Upper lobe of right lung (tissue), 1 donor: ENCODE measurements around the gene NIPA2. TPM values are rescaled to one million over a fixed set of nuclear protein-coding genes. Genes with fewer than 3 reads are reported as not detected.

Source experiments
- ATAC-seq: fragments of 200-7000 bp; cut with Tn5 transposase; one replicate; pipeline ENCODE4 v1.9.1; 2020; ENCODE audit warnings: mild to moderate bottlenecking, moderate library complexity
- DNase-seq: peaks from one replicate; pipeline ENCODE4 v3.0.0-alpha.2; 2020
- H3K27ac ChIP-seq: fragments of 200-600 bp; one replicate; pipeline ENCODE4 v1.8.0; 2022
- H3K27me3 ChIP-seq: fragments of 200-600 bp; one replicate; pipeline ENCODE4 v1.8.0; 2022; ENCODE audit warnings: mild to moderate bottlenecking
- H3K36me3 ChIP-seq: fragments of 200-600 bp; one replicate; pipeline ENCODE4 v1.8.0; 2022
- H3K4me1 ChIP-seq: fragments of 200-600 bp; one replicate; pipeline ENCODE4 v1.8.0; 2022
- H3K4me3 ChIP-seq: fragments of 200-600 bp; one replicate; pipeline ENCODE4 v1.8.0; 2022; ENCODE audit warnings: mild to moderate bottlenecking
- H3K9me3 ChIP-seq: fragments of 200-600 bp; one replicate; pipeline ENCODE4 v1.8.0; 2022
- CTCF ChIP-seq: fragments of 200-600 bp; IDR thresholded peaks from one replicate; pipeline ENCODE4 v1.8.0; 2022; ENCODE audit warnings: antibody characterized with exemption
- intact Hi-C: fragments of 100-400 bp; cut with DNase I; formaldehyde crosslinking; loops from one replicate; pipeline ENCODE4 v1.11.0; 2022
- total RNA-seq: library from RNA; stranded (reverse); fragmentation: NEBNext Ultra II Directional; extraction: Animal tissue kit (Norgen Biotek cat#: 25700); gene quantifications from one replicate; pipeline ENCODE4 v1.2.1, GENCODE V29; 2021
- donor health status: DM: no; HTN: yes; CAD: no; lungs with severe emphysema.

Gene NIPA2
- total RNA-seq, 1 donor from 2014 or later, result 46.2 TPM

- H3K36me3 ChIP-seq, result peaks cover 30% of the 10 kb centered on the region
Measured at GRCh38 chr15:22819651-22820050, 18.8 kb upstream of the NIPA2 start.

GRCh38 chr15:22823495-22824128 is 14.9 kb upstream of the NIPA2 start:
- H3K9me3 ChIP-seq, result no peaks in the 10 kb centered on the region
- no peak overlapping the region for H3K4me3 ChIP-seq
- no peaks in the 10 kb centered on the region for H3K27me3 ChIP-seq
- no peaks in the 10 kb centered on the region for H3K4me1 ChIP-seq
- DNase-seq (no peak), ATAC-seq (no peak)
- no peak overlapping the region for H3K27ac ChIP-seq
- H3K36me3 ChIP-seq, result peaks cover 55% of the 10 kb centered on the region
- intact Hi-C loops, result no loop called here
- no peak for TF ChIP-seq CTCF

More at GRCh38 chr15:22819651-22820050, 18.8 kb upstream of the NIPA2 start:
- Histone ChIP-seq H3K9me3 (no peaks in the 10 kb centered on the region), H3K27me3 (no peaks in the 10 kb centered on the region), H3K27ac (no peak overlapping the region), H3K4me1 (no peaks in the 10 kb centered on the region), H3K4me3 (no peak overlapping the region)
- intact Hi-C loops, result no loop called here
- no peak for ATAC-seq
- DNase-seq, result no peak
- no peak for TF ChIP-seq CTCF

- intact Hi-C loops, result no loop called here
- TF ChIP-seq CTCF, result no peak
- peaks cover 38% of the 10 kb centered on the region for H3K36me3 ChIP-seq
Measured at GRCh38 chr15:22827125-22827524, 11.3 kb upstream of the NIPA2 start.

GRCh38 chr15:22831473-22831872 is 7.0 kb upstream of the NIPA2 start:
- H3K36me3 ChIP-seq, result peaks cover 15% of the 10 kb centered on the region

More at GRCh38 chr15:22827125-22827524, 11.3 kb upstream of the NIPA2 start:
- Histone ChIP-seq H3K27ac (no peak overlapping the region), H3K9me3 (no peaks in the 10 kb centered on the region), H3K4me1 (no peaks in the 10 kb centered on the region), H3K27me3 (no peaks in the 10 kb centered on the region), H3K4me3 (no peak overlapping the region)
- no peak for ATAC-seq
- DNase-seq, result no peak

DNA sequence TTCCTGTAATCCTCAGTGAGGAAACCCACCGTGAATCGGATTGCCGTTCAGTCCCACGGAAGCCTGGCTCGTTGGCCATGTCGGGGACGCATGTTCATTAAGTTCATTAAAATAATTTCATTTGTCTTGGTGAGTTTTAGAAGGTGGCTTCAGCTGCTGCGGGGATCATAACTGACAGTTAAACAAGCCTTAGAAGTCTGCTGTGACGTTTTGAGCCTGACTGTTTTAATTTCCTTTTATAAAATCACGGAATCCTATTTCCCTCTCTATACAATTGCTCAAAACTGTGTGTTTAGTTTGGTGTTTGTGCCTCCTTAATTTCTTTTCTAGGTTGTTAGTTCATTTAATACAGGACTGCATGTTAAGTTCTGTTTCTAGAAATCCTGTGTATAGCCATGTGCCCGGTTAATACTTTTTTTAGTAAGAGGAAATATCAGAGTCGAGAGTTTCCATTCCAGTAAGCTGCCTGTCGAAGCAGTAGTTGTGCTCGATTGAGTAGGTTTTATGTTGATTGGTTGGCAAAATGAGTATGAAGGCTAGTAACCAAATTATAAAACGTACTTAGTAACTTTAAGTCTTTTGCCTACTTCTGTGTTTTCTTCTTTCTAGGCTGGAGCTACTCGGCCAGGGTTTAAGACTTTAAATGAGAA is 705 bp downstream of the NIPA2 start:
- Histone ChIP-seq H3K27ac (peak overlapping the region; percentile 94), H3K27me3 (no peaks in the 10 kb centered on the region), H3K9me3 (no peaks in the 10 kb centered on the region), H3K4me1 (peaks cover 17% of the 10 kb centered on the region), H3K36me3 (peaks cover 14% of the 10 kb centered on the region), H3K4me3 (peak overlapping the region; percentile 70)
- no peak for TF ChIP-seq CTCF
- ATAC-seq (no peak), DNase-seq (no peak)
- intact Hi-C loops, result no loop called here

More at GRCh38 chr15:22831473-22831872, 7.0 kb upstream of the NIPA2 start:
- TF ChIP-seq CTCF, result no peak
- no peak for DNase-seq
- H3K27ac ChIP-seq, result no peak overlapping the region
- no peak overlapping the region for H3K4me3 ChIP-seq
- no peaks in the 10 kb centered on the region for H3K27me3 ChIP-seq
- no peaks in the 10 kb centered on the region for H3K4me1 ChIP-seq
- no peaks in the 10 kb centered on the region for H3K9me3 ChIP-seq
- intact Hi-C loops, result no loop called here
- ATAC-seq, result no peak
